IPS-18a (cell line): ENCODE results near the gene SERPINA5.

Experiments
- H3K27ac ChIP-seq: one replicate; pipeline ENCODE4 v1.5.1; 2013; ENCODE audit warnings: low read length
- H3K27me3 ChIP-seq: one replicate; pipeline ENCODE4 v1.6.1; 2013; ENCODE audit warnings: mild to moderate bottlenecking, low read length; ENCODE audit not compliant: control insufficient read depth, insufficient read depth
- H3K36me3 ChIP-seq: one replicate; pipeline ENCODE4 v1.6.1; 2013; ENCODE audit warnings: low read depth, low read length; ENCODE audit not compliant: control insufficient read depth
- H3K4me1 ChIP-seq: one replicate; pipeline ENCODE4 v1.6.1; 2013; ENCODE audit warnings: low read depth, low read length; ENCODE audit not compliant: control insufficient read depth
- H3K4me3 ChIP-seq: one replicate; pipeline ENCODE4 v1.5.1; 2013; ENCODE audit warnings: low read length
- H3K9ac ChIP-seq: one replicate; pipeline ENCODE4 v1.6.1; 2013; ENCODE audit warnings: mild to moderate bottlenecking, low read length, moderate library complexity
- H3K9me3 ChIP-seq: one replicate; pipeline ENCODE4 v1.6.1; 2013; ENCODE audit warnings: low read depth, low read length; ENCODE audit not compliant: control insufficient read depth

SERPINA5 gene

GRCh38 chr14:94612580-94613554 is 31.6 kb downstream of the SERPINA5 start:
- Histone ChIP-seq H3K9me3 (peaks cover 2% of the 10 kb centered on the region), H3K27me3 (no peaks in the 10 kb centered on the region), H3K36me3 (no peaks in the 10 kb centered on the region), H3K9ac (no peak overlapping the region), H3K27ac (no peak overlapping the region), H3K4me3 (no peak overlapping the region), H3K4me1 (no peaks in the 10 kb centered on the region)

GRCh38 chr14:94613720-94614644 is 32.8 kb downstream of the SERPINA5 start:
- Histone ChIP-seq H3K9ac (no peak overlapping the region), H3K27me3 (no peaks in the 10 kb centered on the region), H3K4me1 (no peaks in the 10 kb centered on the region), H3K36me3 (no peaks in the 10 kb centered on the region), H3K4me3 (no peak overlapping the region), H3K27ac (no peak overlapping the region), H3K9me3 (peaks cover 2% of the 10 kb centered on the region)

GRCh38 chr14:94614802-94615201 is 33.6 kb downstream of the SERPINA5 start:
- H3K9me3 ChIP-seq: peaks cover 2% of the 10 kb centered on the region
- H3K9ac ChIP-seq: no peak overlapping the region
- no peaks in the 10 kb centered on the region for H3K4me1 ChIP-seq
- no peaks in the 10 kb centered on the region for H3K36me3 ChIP-seq
- no peak overlapping the region for H3K4me3 ChIP-seq
- no peaks in the 10 kb centered on the region for H3K27me3 ChIP-seq
- H3K27ac ChIP-seq: no peak overlapping the region

- Histone ChIP-seq H3K27me3 (no peaks in the 10 kb centered on the region), H3K9ac (no peak overlapping the region), H3K4me3 (no peak overlapping the region), H3K9me3 (peaks cover 2% of the 10 kb centered on the region), H3K36me3 (no peaks in the 10 kb centered on the region), H3K27ac (no peak overlapping the region), H3K4me1 (no peaks in the 10 kb centered on the region)
Measured at GRCh38 chr14:94615254-94615653, 34.0 kb downstream of the SERPINA5 start.

- no peaks in the 10 kb centered on the region for H3K36me3 ChIP-seq
- H3K4me1 ChIP-seq: no peaks in the 10 kb centered on the region
- H3K27ac ChIP-seq: no peak overlapping the region
- H3K9me3 ChIP-seq: peaks cover 2% of the 10 kb centered on the region
- H3K4me3 ChIP-seq: no peak overlapping the region
- H3K9ac ChIP-seq: no peak overlapping the region
- H3K27me3 ChIP-seq: no peaks in the 10 kb centered on the region
Measured at GRCh38 chr14:94615823-94616570, 34.8 kb downstream of the SERPINA5 start.

- Histone ChIP-seq H3K4me3 (no peak overlapping the region), H3K27me3 (no peaks in the 10 kb centered on the region), H3K9me3 (peaks cover 2% of the 10 kb centered on the region), H3K9ac (no peak overlapping the region), H3K27ac (no peak overlapping the region), H3K36me3 (no peaks in the 10 kb centered on the region), H3K4me1 (no peaks in the 10 kb centered on the region)
Measured at GRCh38 chr14:94617366-94617941, 36.2 kb downstream of the SERPINA5 start.

- no peak overlapping the region for H3K9ac ChIP-seq
- no peaks in the 10 kb centered on the region for H3K4me1 ChIP-seq
- H3K27ac ChIP-seq: no peak overlapping the region
- no peak overlapping the region for H3K4me3 ChIP-seq
- H3K9me3 ChIP-seq: peaks cover 2% of the 10 kb centered on the region
- no peaks in the 10 kb centered on the region for H3K36me3 ChIP-seq
- no peaks in the 10 kb centered on the region for H3K27me3 ChIP-seq
Measured at GRCh38 chr14:94617988-94618822, 37.0 kb downstream of the SERPINA5 start.

GRCh38 chr14:94619297-94619696 is 38.1 kb downstream of the SERPINA5 start:
- H3K27me3 ChIP-seq: no peaks in the 10 kb centered on the region
- H3K4me3 ChIP-seq: no peak overlapping the region
- no peaks in the 10 kb centered on the region for H3K4me1 ChIP-seq
- no peak overlapping the region for H3K27ac ChIP-seq
- H3K9ac ChIP-seq: no peak overlapping the region
- H3K9me3 ChIP-seq: peaks cover 2% of the 10 kb centered on the region
- H3K36me3 ChIP-seq: no peaks in the 10 kb centered on the region

- no peaks in the 10 kb centered on the region for H3K36me3 ChIP-seq
- peaks cover 2% of the 10 kb centered on the region for H3K9me3 ChIP-seq
- no peaks in the 10 kb centered on the region for H3K4me1 ChIP-seq
- no peaks in the 10 kb centered on the region for H3K27me3 ChIP-seq
- H3K4me3 ChIP-seq: no peak overlapping the region
- H3K9ac ChIP-seq: no peak overlapping the region
- no peak overlapping the region for H3K27ac ChIP-seq
Measured at GRCh38 chr14:94620597-94620996, 39.4 kb downstream of the SERPINA5 start.

GRCh38 chr14:94621358-94622134 is 40.3 kb downstream of the SERPINA5 start:
- H3K4me3 ChIP-seq: no peak overlapping the region
- no peaks in the 10 kb centered on the region for H3K4me1 ChIP-seq
- no peaks in the 10 kb centered on the region for H3K36me3 ChIP-seq
- peaks cover 2% of the 10 kb centered on the region for H3K9me3 ChIP-seq
- no peak overlapping the region for H3K9ac ChIP-seq
- H3K27me3 ChIP-seq: no peaks in the 10 kb centered on the region
- no peak overlapping the region for H3K27ac ChIP-seq
